Effector memory CD4-positive, alpha-beta T cell (primary cell): Measurements from ENCODE around the gene RFX5.

Experiments
- DNase-seq, 3 donors: peaks; one replicate each; pipeline ENCODE4 v3.0.0-alpha.2; 2020
- H3K27ac ChIP-seq: 2 replicates; pipeline ENCODE4 v1.7.0; 2013; ENCODE audit warnings: mild to moderate bottlenecking, low read length, moderate library complexity; ENCODE audit not compliant: insufficient read depth, poor library complexity, severe bottlenecking
- H3K27me3 ChIP-seq: replicated peaks from 2 replicates; pipeline ENCODE4 v1.7.0; 2013; ENCODE audit warnings: mild to moderate bottlenecking, low read length; ENCODE audit not compliant: insufficient read depth, control insufficient read depth, poor library complexity, severe bottlenecking
- H3K36me3 ChIP-seq: 2 replicates; pipeline ENCODE4 v1.7.0; 2013; ENCODE audit warnings: mild to moderate bottlenecking, low read length, moderate library complexity; ENCODE audit not compliant: control insufficient read depth, insufficient read depth
- H3K4me1 ChIP-seq: 2 replicates; pipeline ENCODE4 v1.7.0; 2013; ENCODE audit warnings: low read length, mild to moderate bottlenecking; ENCODE audit not compliant: control insufficient read depth, insufficient read depth, poor library complexity, severe bottlenecking
- H3K4me3 ChIP-seq: 2 replicates; pipeline ENCODE4 v1.7.0; 2013; ENCODE audit warnings: low read length, low read depth, mild to moderate bottlenecking; ENCODE audit not compliant: insufficient read depth, poor library complexity, severe bottlenecking
- H3K9me3 ChIP-seq: 2 replicates; pipeline ENCODE4 v1.7.0; 2013; ENCODE audit warnings: mild to moderate bottlenecking, low read length, moderate library complexity; ENCODE audit not compliant: control insufficient read depth

Gene RFX5

DNA sequence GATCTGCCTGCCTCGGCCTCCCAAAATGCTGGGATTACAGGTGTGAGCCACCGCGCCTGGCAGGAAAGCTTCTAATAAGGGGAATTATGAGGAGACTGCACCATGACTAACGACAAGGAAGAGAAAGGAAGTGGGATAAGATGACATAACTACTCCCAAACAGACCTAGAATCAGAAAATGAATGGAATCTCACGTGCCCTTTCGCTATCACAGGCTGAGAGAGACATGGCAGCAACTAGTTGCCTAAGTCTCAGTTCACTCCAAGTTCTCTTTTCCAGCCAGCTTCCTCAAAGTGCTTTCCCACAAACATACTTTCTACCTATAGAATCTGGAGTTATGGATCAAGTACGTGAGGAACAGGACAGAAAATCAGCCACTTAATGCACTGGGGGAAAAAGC lies 21.8 kb downstream of the RFX5 start:
- peaks cover 17% of the 10 kb centered on the region for H3K36me3 ChIP-seq
- H3K27ac ChIP-seq: peak overlapping the region; percentile 0
- peaks cover 20% of the 10 kb centered on the region for H3K4me1 ChIP-seq
- H3K4me3 ChIP-seq: no peak overlapping the region
- H3K27me3 ChIP-seq: no peaks in the 10 kb centered on the region
- H3K9me3 ChIP-seq: no peaks in the 10 kb centered on the region
- DNase-seq: no peak

DNA sequence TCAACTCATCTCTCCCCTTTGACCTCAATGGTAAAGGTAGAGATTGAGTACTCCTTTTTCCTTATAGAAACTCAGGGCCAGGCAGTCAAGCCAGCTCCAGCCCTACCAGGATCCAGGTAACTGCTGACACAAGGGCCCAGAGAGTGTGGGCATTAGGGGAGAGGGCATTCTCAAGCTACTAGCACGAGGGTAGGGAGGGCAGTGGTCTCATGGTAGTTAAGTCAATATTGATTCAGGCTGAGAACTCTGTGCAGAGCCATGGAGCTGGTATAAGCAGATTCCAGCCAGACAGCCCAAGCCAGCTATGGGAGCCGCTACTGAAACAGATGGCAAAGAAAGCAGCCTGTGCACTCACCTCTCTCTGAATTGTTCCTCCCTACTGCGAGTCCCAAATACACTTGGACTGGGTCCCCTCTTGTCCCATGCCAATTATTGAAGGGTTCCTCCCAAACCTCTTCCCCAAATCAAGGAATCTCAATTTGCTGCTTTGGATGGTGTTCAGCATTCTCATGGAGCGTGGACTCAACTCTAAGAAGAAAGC lies 22.6 kb downstream of the RFX5 start:
- Histone ChIP-seq H3K36me3 (peaks cover 18% of the 10 kb centered on the region), H3K27ac (no peak overlapping the region), H3K4me1 (peaks cover 24% of the 10 kb centered on the region), H3K4me3 (no peak overlapping the region), H3K27me3 (no peaks in the 10 kb centered on the region), H3K9me3 (no peaks in the 10 kb centered on the region)
- no peak for DNase-seq

DNA sequence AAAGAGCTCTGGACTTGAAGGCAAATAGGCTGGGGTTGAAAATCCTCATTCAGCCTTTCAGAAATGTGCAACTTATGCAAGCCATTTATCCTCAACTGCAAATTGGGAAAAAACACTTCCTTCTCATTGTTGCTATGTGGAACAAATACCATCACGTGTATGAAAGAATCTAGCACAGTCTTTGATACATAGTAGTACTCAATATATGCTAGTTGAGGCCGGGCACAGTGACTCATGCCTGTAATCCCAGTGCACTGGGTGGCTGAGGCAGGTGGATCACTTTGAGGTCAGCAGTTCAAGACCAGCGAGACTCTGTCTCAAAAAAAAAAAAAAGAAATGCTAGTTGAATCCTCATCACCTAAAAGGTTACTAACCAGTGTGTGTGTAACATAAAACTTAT lies 28.1 kb downstream of the RFX5 start:
- no peak for DNase-seq
- H3K36me3 ChIP-seq: peaks cover 32% of the 10 kb centered on the region
- H3K27me3 ChIP-seq: no peaks in the 10 kb centered on the region
- no peak overlapping the region for H3K27ac ChIP-seq
- no peaks in the 10 kb centered on the region for H3K9me3 ChIP-seq
- H3K4me1 ChIP-seq: peaks cover 7% of the 10 kb centered on the region
- H3K4me3 ChIP-seq: no peak overlapping the region

DNA sequence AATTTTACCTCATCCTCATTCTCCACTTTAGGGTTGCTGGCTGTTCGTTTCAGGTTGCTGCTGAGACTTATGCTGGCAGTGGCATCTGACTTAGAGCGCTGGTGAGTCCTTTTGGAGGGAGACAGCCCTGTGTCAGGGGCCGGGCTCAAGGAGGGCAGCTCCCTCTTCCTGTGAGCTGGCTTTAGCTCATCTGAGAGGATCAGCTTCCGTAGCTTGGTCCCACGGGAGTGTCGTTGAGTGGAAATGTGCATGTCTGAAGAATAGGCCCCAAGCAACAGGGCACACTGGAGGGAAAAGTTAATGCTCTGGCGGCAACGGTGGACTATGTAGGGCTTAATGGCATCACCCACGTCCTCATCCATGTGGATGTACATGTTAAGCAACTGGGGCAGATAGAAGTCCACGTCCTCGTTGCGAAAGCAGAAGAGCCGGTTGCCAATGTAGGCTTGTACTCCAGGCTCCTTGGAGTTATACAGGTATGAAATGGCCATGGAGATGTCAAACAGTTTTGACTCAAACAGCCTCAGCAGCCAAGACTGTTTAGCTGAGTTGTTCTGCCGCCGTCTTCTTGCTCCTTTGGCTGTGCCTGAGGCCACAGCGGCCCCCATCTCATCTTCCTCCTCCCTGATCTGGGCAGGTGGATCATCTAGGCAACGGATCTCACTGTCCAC lies 31.4 kb downstream of the RFX5 start:
- no peak for DNase-seq
- H3K27me3 ChIP-seq: no peaks in the 10 kb centered on the region
- no peak overlapping the region for H3K4me3 ChIP-seq
- peaks cover 36% of the 10 kb centered on the region for H3K36me3 ChIP-seq
- H3K4me1 ChIP-seq: peaks cover 20% of the 10 kb centered on the region
- H3K9me3 ChIP-seq: no peaks in the 10 kb centered on the region
- no peak overlapping the region for H3K27ac ChIP-seq

DNA sequence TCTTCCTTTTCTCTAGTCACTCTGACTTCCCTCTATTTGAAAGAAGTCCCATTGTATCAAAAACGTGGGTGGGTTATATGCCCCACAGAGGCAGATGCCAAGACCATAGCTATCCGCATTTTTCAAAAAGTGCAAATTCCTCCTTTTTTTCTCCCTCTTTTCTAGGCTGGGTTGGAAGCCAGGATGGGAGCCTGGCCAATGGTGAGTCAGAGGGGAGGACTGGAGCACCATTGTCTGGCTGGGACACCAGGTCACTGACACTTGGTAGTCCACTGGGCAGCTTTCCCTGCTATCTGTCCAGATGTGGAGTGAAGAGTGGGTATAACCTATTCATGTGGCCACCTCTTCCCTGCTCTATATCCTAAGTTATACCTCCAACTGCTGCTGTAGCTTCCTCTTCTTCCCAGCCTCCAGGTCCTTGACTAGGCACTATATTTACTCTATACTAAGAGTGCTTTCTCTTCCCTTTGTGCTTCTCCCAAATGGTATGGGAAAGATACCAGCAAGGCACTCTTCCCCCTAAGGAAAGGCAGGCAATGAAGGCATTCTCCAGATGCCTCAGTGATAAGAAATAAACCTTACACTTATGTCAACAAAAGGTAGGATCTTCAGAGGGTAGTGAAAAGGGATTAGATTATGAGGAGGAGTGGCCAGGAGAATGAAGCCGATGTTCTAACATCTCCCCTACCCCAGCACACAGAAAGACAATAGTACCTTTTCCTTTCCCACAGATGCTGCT lies 32.7 kb downstream of the RFX5 start:
- Histone ChIP-seq H3K36me3 (peaks cover 47% of the 10 kb centered on the region), H3K27ac (no peak overlapping the region), H3K4me3 (no peak overlapping the region), H3K9me3 (no peaks in the 10 kb centered on the region), H3K4me1 (peaks cover 16% of the 10 kb centered on the region), H3K27me3 (no peaks in the 10 kb centered on the region)
- DNase-seq: no peak

DNA sequence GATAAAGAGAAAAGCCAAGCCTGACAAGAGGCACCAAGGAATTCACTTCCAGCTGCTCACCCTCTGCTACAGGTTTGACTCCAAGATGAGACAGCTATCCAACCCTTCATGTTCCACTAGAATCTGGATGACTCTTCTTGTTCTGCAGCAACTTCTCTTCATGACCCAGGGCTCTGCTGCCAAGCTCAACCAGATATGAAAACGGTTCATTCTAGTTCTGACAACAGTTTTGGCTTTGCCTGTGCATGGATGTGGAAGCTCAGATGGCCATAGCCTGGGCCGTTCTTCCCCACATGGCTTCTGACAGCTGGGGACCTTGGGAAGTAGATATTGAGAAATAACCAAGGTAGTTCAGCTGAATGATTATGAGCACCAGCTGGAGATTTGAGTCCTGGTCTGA lies 33.6 kb downstream of the RFX5 start:
- Histone ChIP-seq H3K27me3 (no peaks in the 10 kb centered on the region), H3K4me1 (peaks cover 16% of the 10 kb centered on the region), H3K36me3 (peaks cover 49% of the 10 kb centered on the region)

DNA sequence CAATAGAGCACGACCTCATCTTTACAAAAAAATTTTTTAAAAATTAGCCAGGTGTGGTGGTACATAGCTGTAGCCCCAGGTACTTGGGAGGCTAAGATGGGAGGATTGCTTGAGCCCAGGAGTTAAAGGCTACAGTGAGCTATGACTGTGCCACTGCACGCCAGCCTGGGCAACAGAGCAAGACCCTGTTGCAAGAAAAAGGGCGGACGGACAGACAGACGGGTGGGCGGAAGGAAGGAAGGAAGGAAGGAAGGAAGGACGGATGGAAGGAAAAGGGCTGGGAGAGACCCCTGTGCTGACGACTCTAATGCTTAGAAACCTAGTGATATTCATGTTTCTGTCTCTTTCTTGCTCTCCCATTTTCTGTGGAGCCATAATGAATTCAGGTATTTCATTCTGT lies 34.2 kb downstream of the RFX5 start:
- Histone ChIP-seq H3K36me3 (peaks cover 55% of the 10 kb centered on the region), H3K27ac (no peak overlapping the region), H3K9me3 (no peaks in the 10 kb centered on the region), H3K27me3 (no peaks in the 10 kb centered on the region), H3K4me1 (peaks cover 16% of the 10 kb centered on the region), H3K4me3 (no peak overlapping the region)
- DNase-seq: no peak

More for the DNA sequence above, 33.6 kb downstream of the RFX5 start:
- Histone ChIP-seq H3K4me3 (no peak overlapping the region), H3K27ac (no peak overlapping the region), H3K9me3 (no peaks in the 10 kb centered on the region)
- DNase-seq: no peak

DNA sequence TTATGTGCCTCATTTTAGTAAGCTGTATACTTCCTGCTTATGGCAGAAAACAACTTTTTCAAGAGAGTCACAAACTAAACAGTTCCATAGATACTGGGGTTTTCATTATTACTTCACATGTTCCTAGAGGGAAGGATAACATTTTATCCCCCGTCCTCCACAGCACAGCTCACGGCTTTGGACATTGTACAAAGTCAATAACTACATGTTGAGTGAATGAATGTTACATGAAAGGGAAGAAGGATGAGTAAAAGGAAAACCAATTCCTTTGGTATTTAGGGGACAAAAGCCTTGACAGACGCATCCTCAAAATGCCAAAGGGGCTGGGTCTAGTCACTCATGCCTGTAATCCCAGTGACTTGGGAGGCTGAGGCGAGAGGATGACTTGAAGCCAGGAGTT lies 34.6 kb downstream of the RFX5 start:
- peak overlapping the region; percentile 35 for H3K27ac ChIP-seq
- peaks cover 16% of the 10 kb centered on the region for H3K4me1 ChIP-seq
- no peaks in the 10 kb centered on the region for H3K27me3 ChIP-seq
- H3K9me3 ChIP-seq: no peaks in the 10 kb centered on the region
- H3K4me3 ChIP-seq: no peak overlapping the region
- H3K36me3 ChIP-seq: peaks cover 57% of the 10 kb centered on the region
- DNase-seq: no peak

DNA sequence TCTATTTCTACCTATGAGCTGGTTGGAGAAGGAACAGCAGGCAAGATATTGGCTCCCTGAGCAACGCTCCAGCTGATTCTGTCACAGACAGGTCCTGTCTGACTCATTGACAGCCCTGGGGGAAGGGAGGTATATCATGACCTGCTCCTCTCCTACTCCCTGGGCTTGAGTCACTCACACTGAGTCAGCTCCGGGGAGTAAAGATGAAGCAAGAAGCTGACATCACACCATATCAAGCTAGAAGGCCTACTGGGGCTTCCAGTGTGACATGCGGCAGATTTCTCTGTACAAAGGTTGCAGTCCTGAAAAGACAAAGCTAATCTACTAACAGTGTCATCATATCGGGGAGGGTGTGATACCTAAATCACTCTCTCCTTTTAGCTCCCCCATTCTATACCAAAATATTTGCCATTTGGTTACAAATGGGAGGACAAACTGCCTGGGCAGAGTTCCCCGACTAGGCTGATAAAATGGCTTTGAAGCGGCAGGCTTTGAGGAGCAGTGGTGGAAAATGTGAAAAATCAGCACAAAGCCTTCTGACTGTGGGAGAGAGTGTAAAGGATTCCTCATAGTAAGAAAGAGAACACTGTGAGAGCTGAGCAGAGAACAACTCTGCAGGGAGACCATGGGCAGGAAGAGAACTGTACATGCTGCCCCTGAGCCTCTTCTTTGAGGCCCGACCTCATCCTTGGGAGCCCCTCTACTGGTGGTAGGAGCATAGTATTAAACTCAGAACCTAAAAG lies 35.3 kb downstream of the RFX5 start:
- Histone ChIP-seq H3K36me3 (peaks cover 63% of the 10 kb centered on the region), H3K27me3 (no peaks in the 10 kb centered on the region), H3K4me3 (no peak overlapping the region), H3K9me3 (no peaks in the 10 kb centered on the region), H3K4me1 (peaks cover 16% of the 10 kb centered on the region), H3K27ac (peak overlapping the region; percentile 36)
- peak; percentile 21 to 50 (median 23) for DNase-seq

DNA sequence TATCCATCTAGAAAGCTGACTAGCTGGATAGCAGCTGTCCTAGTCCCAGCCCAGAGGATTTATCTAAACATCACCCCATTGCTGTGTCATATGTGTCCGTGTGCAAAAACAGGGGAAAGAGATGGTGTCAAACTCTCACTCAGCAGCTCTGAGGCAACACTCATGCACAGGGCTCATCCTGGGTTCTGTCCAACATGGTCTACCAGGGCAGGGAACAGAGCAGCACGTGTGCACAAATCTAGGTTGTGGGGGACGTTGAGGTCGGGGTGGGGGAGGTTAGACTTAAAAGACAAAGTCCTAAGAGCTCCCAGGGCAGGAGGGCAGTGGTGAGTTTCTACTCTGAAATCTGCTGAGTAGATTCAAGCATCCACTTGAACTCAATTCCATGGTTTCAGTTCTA lies 36.0 kb downstream of the RFX5 start:
- H3K36me3 ChIP-seq: peaks cover 65% of the 10 kb centered on the region
- DNase-seq: no peak
- H3K4me3 ChIP-seq: no peak overlapping the region
- no peaks in the 10 kb centered on the region for H3K27me3 ChIP-seq
- peak overlapping the region; percentile 36 for H3K27ac ChIP-seq
- peaks cover 16% of the 10 kb centered on the region for H3K4me1 ChIP-seq
- no peaks in the 10 kb centered on the region for H3K9me3 ChIP-seq
